ENCODE data around the gene ARFGAP1. TPM values are rescaled to one million over a fixed set of nuclear protein-coding genes. Genes with fewer than 3 reads are reported as not detected.

The ARFGAP1 gene
- total and polyA plus RNA-seq, 2 of the 4 experiments (the other 2 are of a cell fraction) = 59.1 to 194 TPM

- H3K27ac ChIP-seq (ENCODE audit: insufficient read depth, low read length) = no peak overlapping the region
- no peak overlapping the region for H4K5ac ChIP-seq (ENCODE audit: low read depth, low read length)
- H3K9me3 ChIP-seq (ENCODE audit: control insufficient read depth, insufficient read depth, low read length) = no peaks in the 10 kb centered on the region
- ChIA-PET POLR2A (ENCODE audit: unreplicated experiment) (no interaction called here), CTCF (no interaction called here)
- H3K79me1 ChIP-seq (ENCODE audit: low read depth in 1 of 2, low read length in 2 of 2) = no peaks in the 10 kb centered on the region
- no peak overlapping the region for H2AFZ ChIP-seq (replicated peaks; ENCODE audit: low read length, poor library complexity)
- H2AK5ac ChIP-seq (ENCODE audit: low read depth, low read length) = no peak overlapping the region
- no peak overlapping the region for H2AK9ac ChIP-seq (replicated peaks; ENCODE audit: low read depth, low read length, poor library complexity)
- H3K23ac ChIP-seq (ENCODE audit: low read depth, low read length) = no peak overlapping the region
- H3K36me3 ChIP-seq (ENCODE audit: control insufficient read depth, insufficient read depth, low read length) = no peaks in the 10 kb centered on the region
- H3K27me3 ChIP-seq (ENCODE audit: control insufficient read depth, insufficient read depth, low read length) = peaks cover 39% of the 10 kb centered on the region; the same call in 1 of the 2 replicates
- intact Hi-C loops (cut with micrococcal nuclease) = no loop called here
- no peak overlapping the region for H2BK120ac ChIP-seq (ENCODE audit: low read depth, low read length)
- TF ChIP-seq SMC3 (IDR thresholded peaks at IDR 0.05; ENCODE audit: low read depth, low read length) (no peak), BHLHE40 (IDR thresholded peaks at IDR 0.05; ENCODE audit: low read depth, low read length) (no peak), RAD21 (IDR thresholded peaks at IDR 0.05; ENCODE audit: low read length) (no peak), MAZ (IDR thresholded peaks at IDR 0.05; ENCODE audit: borderline replicate concordance, low read depth, low read length) (no peak), NFE2L2 (IDR thresholded peaks at IDR 0.05; ENCODE audit: low read depth, low read length) (no peak), MXI1 (IDR thresholded peaks at IDR 0.05; ENCODE audit: borderline replicate concordance, low read depth, low read length) (no peak), CTCF (conservative IDR thresholded peaks at IDR 0.05; ENCODE audit: low read depth, low read length) (no peak), MAFK (IDR thresholded peaks at IDR 0.05; ENCODE audit: low read depth, low read length) (no peak), RFX5 (IDR thresholded peaks at IDR 0.05; ENCODE audit: low read depth, low read length) (no peak), ELK1 (IDR thresholded peaks at IDR 0.05; ENCODE audit: borderline replicate concordance, low read depth, low read length) (no peak), USF2 (IDR thresholded peaks at IDR 0.05; ENCODE audit: low read depth, low read length) (no peak), RCOR1 (IDR thresholded peaks at IDR 0.05; ENCODE audit: insufficient replicate concordance, low read length) (no peak), FOS (IDR thresholded peaks at IDR 0.05; ENCODE audit: low read depth, low read length) (no peak), CEBPB (IDR thresholded peaks at IDR 0.05; ENCODE audit: low read depth, low read length) (no peak), CHD1 (IDR thresholded peaks at IDR 0.05; ENCODE audit: low read depth, low read length) (no peak)
- 85% methylated on average over 5 of the region's 21 CpGs; no CpG with 5 or more reads in 1 of the 2 experiments for WGBS, 2 experiments (ENCODE audit: extremely low coverage in 2 of 2, insufficient read length in 1 of 2)
- no peak for DNase-seq
- H2BK5ac ChIP-seq (ENCODE audit: low read depth, low read length, poor library complexity, severe bottlenecking) = no peak overlapping the region
- H2BK20ac ChIP-seq (ENCODE audit: low read depth, low read length) = no peak overlapping the region
- no peak overlapping the region for H3K9ac ChIP-seq (ENCODE audit: low read depth, low read length)
- no peak overlapping the region for H4K8ac ChIP-seq (ENCODE audit: low read depth in 2 of 2, low read length in 2 of 2)
- dilution Hi-C loops (cut with HindIII; ENCODE audit: low sequenced_read_pairs, unreplicated experiment) = no loop called here
- no peaks in the 10 kb centered on the region; the same call in 1 of the 2 replicates for H4K20me1 ChIP-seq (ENCODE audit: insufficient read depth, low read length)
- H3K4me1 ChIP-seq (ENCODE audit: control insufficient read depth, insufficient read depth, low read length) = no peaks in the 10 kb centered on the region
- H3K4me2 ChIP-seq (ENCODE audit: low read depth, low read length) = no peak overlapping the region
- H3K18ac ChIP-seq (ENCODE audit: low read depth, low read length) = no peak overlapping the region
- BruUV-seq (replicated peaks) = no TSS peak
- in situ Hi-C loops (cut with MboI; ENCODE audit: low sequenced_read_pairs) = no loop called here
- no peak overlapping the region for H3K56ac ChIP-seq (ENCODE audit: extremely low read depth, insufficient read depth, low read length)
- no peaks in the 10 kb centered on the region for H3K9me1 ChIP-seq (ENCODE audit: insufficient read depth, low read length)
- ATAC-seq (ENCODE audit: low read depth) = no peak
- H3K4ac ChIP-seq (ENCODE audit: low read depth, low read length) = no peak overlapping the region
- H4K91ac ChIP-seq (ENCODE audit: insufficient read depth, low read depth, low read length) = no peak overlapping the region
- H3K14ac ChIP-seq (replicated peaks; ENCODE audit: low read depth, low read length) = no peak overlapping the region
- no peak overlapping the region for H3K4me3 ChIP-seq (ENCODE audit: insufficient read depth, low read depth, low read length)
- H2BK15ac ChIP-seq (ENCODE audit: low read depth, low read length) = no peak overlapping the region
Measured at GRCh38 chr20:63242736-63243135, 29.9 kb upstream of the ARFGAP1 start.
